A673 (cell line): Measurements from ENCODE around the gene TCHHL1. TPM values are rescaled to one million over a fixed set of nuclear protein-coding genes. Genes with fewer than 3 reads are reported as not detected.

ENCODE experiments used
- BruUV-seq: library from RNA; stranded (reverse); fragments of 400-500 nt; replicated peaks from 2 replicates; lab custom pipeline; 2021; lab: Mats Ljungman, UMichigan
- CTCF ChIA-PET: fragments of 300-600 bp; sonication (Branson Sonifier 250); formaldehyde crosslinking; loops from one replicate; lab custom pipeline; 2022; ENCODE audit warnings: antibody characterized with exemption; lab: Charles Lee
- POLR2A ChIA-PET: fragments of 300-600 bp; sonication (Branson Sonifier 250); formaldehyde crosslinking; loops from one replicate; lab custom pipeline; 2022; ENCODE audit warnings: antibody characterized with exemption; ENCODE audit not compliant: low non-redundant PET; lab: Charles Lee
- DNase-seq: peaks from one replicate; pipeline ENCODE4 v3.0.0-alpha.2; 2015; ENCODE audit warnings: low spot score
- H3K27ac ChIP-seq: fragments of 200-600 bp; sonication (generic); 2 replicates; pipeline ENCODE4 v1.5.1; 2016; ENCODE audit warnings: mixed run types, low read depth, mild to moderate bottlenecking, mixed read lengths, antibody characterized with exemption, low read length; ENCODE audit not compliant: poor library complexity, severe bottlenecking
- H3K27me3 ChIP-seq: fragments of 200-600 bp; sonication (generic); replicated peaks from 2 replicates; pipeline ENCODE4 v1.6.1; 2017; ENCODE audit warnings: mixed run types, low read depth, mild to moderate bottlenecking, mixed read lengths, antibody characterized with exemption, low read length; ENCODE audit not compliant: insufficient read depth, poor library complexity
- H3K36me3 ChIP-seq: fragments of 200-600 bp; sonication (generic); 2 replicates; pipeline ENCODE4 v1.6.1; 2016; ENCODE audit warnings: mixed run types, mild to moderate bottlenecking, mixed read lengths, antibody characterized with exemption, low read length; ENCODE audit not compliant: insufficient read depth, poor library complexity, severe bottlenecking
- H3K4me1 ChIP-seq: fragments of 200-600 bp; sonication (generic); 2 replicates; pipeline ENCODE4 v1.6.1; 2017; ENCODE audit warnings: mixed run types, mild to moderate bottlenecking, mixed read lengths, antibody characterized with exemption, low read length; ENCODE audit not compliant: insufficient read depth, poor library complexity, severe bottlenecking
- H3K4me3 ChIP-seq: fragments of 200-600 bp; sonication (generic); 2 replicates; pipeline ENCODE4 v1.5.1; 2016; ENCODE audit warnings: low read depth, mixed run types, mild to moderate bottlenecking, mixed read lengths, low read length; ENCODE audit not compliant: poor library complexity, severe bottlenecking
- H3K9me3 ChIP-seq: fragments of 200-600 bp; sonication (generic); 2 replicates; pipeline ENCODE4 v1.6.1; 2016; ENCODE audit warnings: mixed run types, low read depth, mild to moderate bottlenecking, mixed read lengths, antibody characterized with exemption, low read length; ENCODE audit not compliant: poor library complexity, severe bottlenecking
- EZH2 ChIP-seq: fragments of 200-600 bp; sonication (generic); IDR thresholded peaks from 2 replicates; pipeline ENCODE4 v1.6.1; 2017; ENCODE audit warnings: borderline replicate concordance, low read depth, mild to moderate bottlenecking, mixed read lengths, antibody characterized with exemption, low read length; ENCODE audit not compliant: poor library complexity, severe bottlenecking
- intact Hi-C: fragments of 100-400 bp; cut with micrococcal nuclease; formaldehyde crosslinking; loops from one replicate; pipeline ENCODE4 v1.10.0; 2022; ENCODE audit not compliant: unreplicated experiment
- total RNA-seq: library from RNA; stranded (reverse); gene quantifications from 2 replicates; pipeline ENCODE4 v1.2.3, GENCODE V29; 2021
- TF ChIP-seq, protein P1 (sequence below): fragments of 300-800, 200-600 bp; sonication (generic); conservative IDR thresholded peaks from 2 replicates; pipeline ENCODE4 v1.5.1; 2017; ENCODE audit warnings: low read depth, mild to moderate bottlenecking, antibody characterized with exemption, low read length, moderate library complexity, mixed read lengths

The TCHHL1 gene
- total RNA-seq, 1 experiment from 2014 or later = not detected

DNA sequence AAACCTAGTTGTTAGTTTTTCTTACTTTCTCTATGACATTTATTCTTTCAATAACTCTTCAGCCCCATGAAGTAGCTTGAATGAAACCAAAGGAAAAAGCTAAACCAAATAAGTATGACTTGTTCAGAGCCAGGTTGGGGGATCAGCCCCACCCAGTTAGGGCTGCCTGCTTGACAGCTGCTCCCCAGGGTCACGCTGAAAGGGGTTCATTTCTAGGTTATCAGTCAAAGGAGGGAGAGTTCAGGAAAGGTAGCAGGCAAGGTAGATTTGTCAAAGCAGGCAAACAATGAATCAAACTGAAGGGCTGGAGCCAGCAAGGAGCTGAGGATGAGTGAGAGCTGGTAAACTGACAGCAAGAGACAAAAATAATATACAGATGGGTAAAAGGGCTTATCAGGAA lies 49.0 kb downstream of the TCHHL1 start:
- H3K36me3 ChIP-seq = no peaks in the 10 kb centered on the region
- H3K4me3 ChIP-seq = no peak overlapping the region
- intact Hi-C loops = no loop called here
- BruUV-seq = no TSS peak
- H3K27ac ChIP-seq = no peak overlapping the region
- DNase-seq = no peak
- H3K27me3 ChIP-seq = peaks cover 20% of the 10 kb centered on the region
- ChIA-PET CTCF (no interaction called here), POLR2A (no interaction called here)
- peaks cover 15% of the 10 kb centered on the region for H3K4me1 ChIP-seq
- no peak for TF ChIP-seq EZH2
- TF ChIP-seq, protein P1, sequence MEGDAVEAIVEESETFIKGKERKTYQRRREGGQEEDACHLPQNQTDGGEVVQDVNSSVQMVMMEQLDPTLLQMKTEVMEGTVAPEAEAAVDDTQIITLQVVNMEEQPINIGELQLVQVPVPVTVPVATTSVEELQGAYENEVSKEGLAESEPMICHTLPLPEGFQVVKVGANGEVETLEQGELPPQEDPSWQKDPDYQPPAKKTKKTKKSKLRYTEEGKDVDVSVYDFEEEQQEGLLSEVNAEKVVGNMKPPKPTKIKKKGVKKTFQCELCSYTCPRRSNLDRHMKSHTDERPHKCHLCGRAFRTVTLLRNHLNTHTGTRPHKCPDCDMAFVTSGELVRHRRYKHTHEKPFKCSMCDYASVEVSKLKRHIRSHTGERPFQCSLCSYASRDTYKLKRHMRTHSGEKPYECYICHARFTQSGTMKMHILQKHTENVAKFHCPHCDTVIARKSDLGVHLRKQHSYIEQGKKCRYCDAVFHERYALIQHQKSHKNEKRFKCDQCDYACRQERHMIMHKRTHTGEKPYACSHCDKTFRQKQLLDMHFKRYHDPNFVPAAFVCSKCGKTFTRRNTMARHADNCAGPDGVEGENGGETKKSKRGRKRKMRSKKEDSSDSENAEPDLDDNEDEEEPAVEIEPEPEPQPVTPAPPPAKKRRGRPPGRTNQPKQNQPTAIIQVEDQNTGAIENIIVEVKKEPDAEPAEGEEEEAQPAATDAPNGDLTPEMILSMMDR = no peak
- H3K9me3 ChIP-seq = no peaks in the 10 kb centered on the region

DNA sequence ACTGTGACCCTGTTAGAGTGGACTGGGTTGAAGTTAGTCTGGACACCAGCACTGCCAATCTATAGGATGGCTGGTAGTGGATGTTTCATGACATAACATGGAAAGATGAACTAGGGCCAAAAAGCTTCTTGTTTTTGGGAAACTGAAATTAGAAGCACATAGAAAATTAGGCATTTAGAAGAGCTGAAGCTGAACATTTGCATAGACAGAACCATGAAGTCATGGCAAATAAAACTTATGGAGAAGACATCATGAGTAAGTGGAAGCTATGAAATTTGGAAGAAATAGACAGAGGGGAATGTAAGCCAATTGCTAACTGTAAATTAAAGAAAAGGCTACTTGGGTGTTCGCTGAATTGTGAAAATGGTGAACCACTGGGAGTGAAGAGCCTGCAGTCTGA lies 49.4 kb downstream of the TCHHL1 start:
- no peak for TF ChIP-seq EZH2
- TF ChIP-seq, protein P1 = no peak
- no TSS peak for BruUV-seq
- ChIA-PET POLR2A (no interaction called here), CTCF (no interaction called here)
- Histone ChIP-seq H3K27ac (no peak overlapping the region), H3K4me3 (no peak overlapping the region), H3K36me3 (no peaks in the 10 kb centered on the region), H3K27me3 (peaks cover 20% of the 10 kb centered on the region), H3K4me1 (peaks cover 19% of the 10 kb centered on the region), H3K9me3 (no peaks in the 10 kb centered on the region)
- intact Hi-C loops = no loop called here
- no peak for DNase-seq

DNA sequence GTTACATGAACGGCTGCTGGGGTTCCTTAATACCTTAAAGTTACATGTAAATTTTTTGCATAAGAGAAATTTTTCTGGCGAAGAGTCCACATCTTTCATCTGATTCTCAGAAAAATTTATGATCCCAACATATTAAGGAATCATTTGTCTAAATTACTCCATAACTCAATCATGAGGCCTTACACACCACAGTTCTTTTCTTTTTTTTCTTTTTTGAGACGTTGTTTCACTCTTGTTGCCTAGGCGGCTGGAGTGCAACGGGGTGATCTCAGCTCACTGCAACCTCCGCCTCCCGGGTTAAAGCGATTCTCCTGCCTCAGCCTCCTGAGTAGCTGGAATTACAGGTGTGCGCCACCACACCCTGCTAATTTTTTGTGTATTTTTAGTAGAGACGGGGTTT lies 50.0 kb downstream of the TCHHL1 start:
- H3K27ac ChIP-seq = no peak overlapping the region
- intact Hi-C loops = no loop called here
- ChIA-PET CTCF (no interaction called here), POLR2A (no interaction called here)
- peaks cover 20% of the 10 kb centered on the region for H3K27me3 ChIP-seq
- no peak overlapping the region for H3K4me3 ChIP-seq
- no peaks in the 10 kb centered on the region for H3K36me3 ChIP-seq
- DNase-seq = no peak
- no peaks in the 10 kb centered on the region for H3K9me3 ChIP-seq
- TF ChIP-seq, protein P1 = no peak
- TF ChIP-seq EZH2 = no peak
- no TSS peak for BruUV-seq
- peaks cover 25% of the 10 kb centered on the region for H3K4me1 ChIP-seq
